ENCODE data around the gene RAP1GDS1.
A peak's percentile ranks its signal among the peaks of the same experiment; 100 is the strongest.
"Not testable (repeated sequence)": the region's sequence is repeated elsewhere in the genome, so short reads cannot be mapped to it uniquely, and the experiment has no call there.

RAP1GDS1 gene

GRCh38 chr4:98260047-98260578, 1.1 kb upstream of the RAP1GDS1 start:
- no peak for TF ChIP-seq JUND (IDR thresholded peaks at IDR 0.05; ENCODE audit: low read depth)
- peak; percentile 5 to 25 for DNase-seq (ENCODE audit: low read depth in 1 of 2, low spot score in 1 of 2)
- in situ Hi-C loops (cut with HindIII; ENCODE audit: low pct_unique_long_range_greater_than_20kb, low sequenced_read_pairs) = no loop called here

GRCh38 chr4:98261405-98262291, 464 bp downstream of the RAP1GDS1 start:
- in situ Hi-C loops (cut with HindIII; ENCODE audit: low pct_unique_long_range_greater_than_20kb, low sequenced_read_pairs) = no loop called here
- no peak for TF ChIP-seq JUND (IDR thresholded peaks at IDR 0.05; ENCODE audit: low read depth)
- peak; percentile 33 to 66 for DNase-seq (ENCODE audit: low read depth in 1 of 2, low spot score in 1 of 2)

- in situ Hi-C loops (cut with HindIII; ENCODE audit: low pct_unique_long_range_greater_than_20kb, low sequenced_read_pairs) = no loop called here
- TF ChIP-seq JUND (IDR thresholded peaks at IDR 0.05; ENCODE audit: low read depth) = no peak
- DNase-seq (ENCODE audit: low read depth in 1 of 2, low spot score in 1 of 2) = no peak
Observed at GRCh38 chr4:98262431-98262830, 1.2 kb downstream of the RAP1GDS1 start.

GRCh38 chr4:98267498-98267897, 6.3 kb downstream of the RAP1GDS1 start:
- TF ChIP-seq JUND (IDR thresholded peaks at IDR 0.05; ENCODE audit: low read depth) = no peak
- in situ Hi-C loops (cut with HindIII; ENCODE audit: low pct_unique_long_range_greater_than_20kb, low sequenced_read_pairs) = no loop called here
- no peak for DNase-seq (ENCODE audit: low read depth in 1 of 2, low spot score in 1 of 2)

- TF ChIP-seq JUND (IDR thresholded peaks at IDR 0.05; ENCODE audit: low read depth) = no peak
- in situ Hi-C loops (cut with HindIII; ENCODE audit: low pct_unique_long_range_greater_than_20kb, low sequenced_read_pairs) = no loop called here
- DNase-seq (ENCODE audit: low read depth in 1 of 2, low spot score in 1 of 2) = no peak
Observed at GRCh38 chr4:98275145-98275544, 14.0 kb downstream of the RAP1GDS1 start.

- no peak for DNase-seq (ENCODE audit: low read depth in 1 of 2, low spot score in 1 of 2)
- in situ Hi-C loops (cut with HindIII; ENCODE audit: low pct_unique_long_range_greater_than_20kb, low sequenced_read_pairs) = no loop called here
- TF ChIP-seq JUND (IDR thresholded peaks at IDR 0.05; ENCODE audit: low read depth) = no peak
Observed at GRCh38 chr4:98283219-98284189, 22.3 kb downstream of the RAP1GDS1 start.

- DNase-seq (ENCODE audit: low read depth in 1 of 2, low spot score in 1 of 2) = no peak
- in situ Hi-C loops (cut with HindIII; ENCODE audit: low pct_unique_long_range_greater_than_20kb, low sequenced_read_pairs) = no loop called here
- TF ChIP-seq JUND (IDR thresholded peaks at IDR 0.05; ENCODE audit: low read depth) = no peak
Observed at GRCh38 chr4:98284640-98285046, 23.5 kb downstream of the RAP1GDS1 start.

- no peak for TF ChIP-seq JUND (IDR thresholded peaks at IDR 0.05; ENCODE audit: low read depth)
- no peak for DNase-seq (ENCODE audit: low read depth in 1 of 2, low spot score in 1 of 2)
- in situ Hi-C loops (cut with HindIII; ENCODE audit: low pct_unique_long_range_greater_than_20kb, low sequenced_read_pairs) = no loop called here
Observed at GRCh38 chr4:98285676-98286075, 24.5 kb downstream of the RAP1GDS1 start.

- in situ Hi-C loops (cut with HindIII; ENCODE audit: low pct_unique_long_range_greater_than_20kb, low sequenced_read_pairs) = no loop called here
- no peak for TF ChIP-seq JUND (IDR thresholded peaks at IDR 0.05; ENCODE audit: low read depth)
- no peak for DNase-seq (ENCODE audit: low read depth in 1 of 2, low spot score in 1 of 2)
Observed at GRCh38 chr4:98287328-98287727, 26.1 kb downstream of the RAP1GDS1 start.

- in situ Hi-C loops (cut with HindIII; ENCODE audit: low pct_unique_long_range_greater_than_20kb, low sequenced_read_pairs); DNase-seq (ENCODE audit: low read depth in 1 of 2, low spot score in 1 of 2): not testable (repeated sequence)
Observed at GRCh38 chr4:98288671-98289070, 27.5 kb downstream of the RAP1GDS1 start.

GRCh38 chr4:98289375-98289774, 28.2 kb downstream of the RAP1GDS1 start:
- no peak for DNase-seq (ENCODE audit: low read depth in 1 of 2, low spot score in 1 of 2)
- in situ Hi-C loops (cut with HindIII; ENCODE audit: low pct_unique_long_range_greater_than_20kb, low sequenced_read_pairs) = no loop called here

GRCh38 chr4:98290511-98290910, 29.3 kb downstream of the RAP1GDS1 start:
- DNase-seq (ENCODE audit: low read depth in 1 of 2, low spot score in 1 of 2) = no peak
- in situ Hi-C loops (cut with HindIII; ENCODE audit: low pct_unique_long_range_greater_than_20kb, low sequenced_read_pairs) = no loop called here
- TF ChIP-seq JUND (IDR thresholded peaks at IDR 0.05; ENCODE audit: low read depth) = no peak

More at GRCh38 chr4:98289375-98289774, 28.2 kb downstream of the RAP1GDS1 start:
- no peak for TF ChIP-seq JUND (IDR thresholded peaks at IDR 0.05; ENCODE audit: low read depth)
